GM18526 (cell line): ENCODE measurements around the gene SCN7A.

Experiments used
- POLR2A ChIP-seq: IDR thresholded peaks from 3 replicates; pipeline ENCODE4 v1.6.1; 2011; ENCODE audit not compliant: insufficient read length; ENCODE audit errors: extremely low read depth

SCN7A gene

GRCh38 chr2:166468124-166469024 lies 25.7 kb downstream of the SCN7A start:
- no peak for TF ChIP-seq POLR2A

GRCh38 chr2:166464187-166464586 lies 29.9 kb downstream of the SCN7A start:
- no peak for TF ChIP-seq POLR2A

GRCh38 chr2:166463640-166464039 lies 30.4 kb downstream of the SCN7A start:
- TF ChIP-seq POLR2A: no peak

DNA sequence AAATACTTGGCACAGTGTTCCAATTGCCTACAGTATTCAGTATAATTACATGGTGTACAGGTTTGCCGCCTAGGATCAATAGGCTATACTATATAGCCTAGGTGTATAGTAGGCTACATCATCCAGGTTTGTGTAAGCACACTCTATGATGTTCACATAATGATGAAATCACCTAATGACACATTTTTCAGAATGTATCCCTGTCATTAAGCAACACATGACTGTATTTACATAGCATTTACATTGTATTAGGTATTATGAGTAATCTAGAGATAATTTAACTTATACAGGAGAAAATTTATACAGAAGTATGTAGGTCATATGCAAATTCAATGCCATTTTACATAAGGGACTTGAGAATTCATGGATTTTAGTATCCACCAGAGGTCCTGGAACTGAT lies 35.4 kb downstream of the SCN7A start:
- no peak for TF ChIP-seq POLR2A

GRCh38 chr2:166454006-166454595 lies 39.9 kb downstream of the SCN7A start:
- no peak for TF ChIP-seq POLR2A

DNA sequence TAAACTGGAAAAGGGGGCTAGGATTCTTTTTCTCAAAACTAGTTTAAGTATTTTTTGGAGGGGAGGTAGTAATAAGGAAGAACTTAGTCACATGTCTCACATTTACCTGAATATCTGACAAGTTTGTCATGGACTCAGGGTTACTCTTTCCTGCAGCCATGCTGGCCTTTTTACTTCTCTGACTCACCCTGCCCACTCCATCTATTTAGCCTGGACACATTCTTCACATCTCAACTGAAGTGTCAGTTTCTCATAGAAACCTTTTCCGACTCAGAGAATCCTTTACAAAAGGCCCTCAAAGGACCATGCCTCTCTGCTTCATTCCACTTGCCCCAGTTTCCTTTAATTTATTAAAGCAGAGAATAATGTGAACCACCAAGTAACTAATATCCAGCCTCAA lies 42.6 kb downstream of the SCN7A start:
- no peak for TF ChIP-seq POLR2A

GRCh38 chr2:166449439-166449838 lies 44.6 kb downstream of the SCN7A start:
- TF ChIP-seq POLR2A: no peak

- TF ChIP-seq POLR2A: no peak
Measured at GRCh38 chr2:166448106-166448505, 45.9 kb downstream of the SCN7A start.

- TF ChIP-seq POLR2A: no peak
Measured at GRCh38 chr2:166444306-166444705, 49.7 kb downstream of the SCN7A start.

- TF ChIP-seq POLR2A: no peak
Measured at GRCh38 chr2:166440313-166440712, 53.7 kb downstream of the SCN7A start.

GRCh38 chr2:166439078-166439477 lies 55.0 kb downstream of the SCN7A start:
- TF ChIP-seq POLR2A: no peak

- TF ChIP-seq POLR2A: no peak
Measured at GRCh38 chr2:166436976-166437375, 57.1 kb downstream of the SCN7A start.

DNA sequence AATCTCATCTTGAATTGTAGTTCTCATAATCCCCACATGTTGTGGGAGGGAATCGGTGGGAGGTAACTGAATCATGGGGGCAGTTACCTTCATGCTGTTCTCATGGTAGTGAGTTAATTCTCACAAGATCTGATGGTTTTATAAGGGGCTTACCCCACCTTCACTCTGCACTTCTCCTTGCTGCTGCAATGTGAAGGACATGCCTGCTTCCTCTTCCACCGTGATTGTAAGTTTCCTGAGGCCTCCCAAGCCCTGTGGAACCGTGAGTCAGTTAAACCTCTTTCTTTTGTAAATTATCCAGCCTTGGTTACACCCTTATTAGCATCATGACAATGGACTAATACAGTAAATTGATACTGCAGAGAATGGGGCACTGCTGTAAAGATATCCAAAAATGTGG lies 57.9 kb downstream of the SCN7A start:
- TF ChIP-seq POLR2A: no peak

DNA sequence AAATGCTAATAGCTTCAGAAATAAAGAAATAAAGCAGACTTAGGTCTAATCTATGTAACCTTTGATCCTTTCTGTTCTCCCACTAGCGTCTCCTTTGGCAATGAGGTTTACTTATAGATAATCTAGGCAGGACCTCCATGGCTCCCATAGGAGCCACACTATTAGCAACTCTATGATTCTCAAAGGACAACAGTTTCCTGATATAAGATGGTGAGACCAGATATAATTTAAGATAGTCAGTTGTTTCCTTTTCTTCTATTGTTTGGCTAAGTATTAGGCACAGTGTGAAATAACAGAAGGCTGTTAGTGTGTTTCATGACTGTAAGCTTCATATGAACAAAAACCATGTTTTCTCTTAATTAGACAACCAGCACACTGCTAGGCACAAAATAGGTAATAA lies 59.6 kb downstream of the SCN7A start:
- TF ChIP-seq POLR2A: no peak

DNA sequence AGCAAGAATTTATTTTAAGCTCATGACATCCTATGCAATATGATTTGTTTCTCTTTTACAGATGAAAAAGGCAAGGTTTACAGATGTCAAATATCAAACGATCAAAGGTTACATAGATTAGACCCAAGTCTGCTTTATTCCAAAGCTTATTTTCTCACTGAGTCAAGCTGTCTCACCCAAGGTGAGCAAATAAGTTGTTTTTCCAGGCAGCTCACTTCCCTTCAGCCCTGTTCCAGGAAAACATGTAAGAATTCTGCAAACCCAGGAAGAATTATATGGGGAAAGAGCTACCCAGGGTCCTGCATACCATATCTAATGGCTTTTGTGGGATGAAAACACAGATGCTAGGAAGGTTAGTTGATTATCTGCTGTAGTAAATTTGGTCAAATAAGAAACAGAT lies 60.6 kb downstream of the SCN7A start:
- no peak for TF ChIP-seq POLR2A

DNA sequence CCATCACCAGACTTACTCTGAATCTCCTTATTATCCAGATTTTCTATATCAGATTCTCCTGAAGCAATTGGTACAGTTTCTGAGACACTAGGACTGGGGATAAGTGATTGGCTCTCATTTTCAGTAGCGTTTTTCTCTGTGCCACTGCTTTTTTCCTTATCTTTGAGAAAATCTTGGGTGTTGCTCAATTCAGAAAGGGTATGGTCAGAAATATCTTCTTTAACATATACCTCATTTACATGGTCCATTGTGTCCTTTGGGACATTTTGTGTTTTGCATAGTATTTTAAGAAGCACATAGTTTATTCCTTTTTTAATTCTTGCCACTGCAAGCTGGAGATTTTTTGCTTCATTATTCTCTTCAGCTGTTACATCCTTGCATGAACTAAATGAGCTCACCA lies 61.7 kb downstream of the SCN7A start:
- no peak for TF ChIP-seq POLR2A

DNA sequence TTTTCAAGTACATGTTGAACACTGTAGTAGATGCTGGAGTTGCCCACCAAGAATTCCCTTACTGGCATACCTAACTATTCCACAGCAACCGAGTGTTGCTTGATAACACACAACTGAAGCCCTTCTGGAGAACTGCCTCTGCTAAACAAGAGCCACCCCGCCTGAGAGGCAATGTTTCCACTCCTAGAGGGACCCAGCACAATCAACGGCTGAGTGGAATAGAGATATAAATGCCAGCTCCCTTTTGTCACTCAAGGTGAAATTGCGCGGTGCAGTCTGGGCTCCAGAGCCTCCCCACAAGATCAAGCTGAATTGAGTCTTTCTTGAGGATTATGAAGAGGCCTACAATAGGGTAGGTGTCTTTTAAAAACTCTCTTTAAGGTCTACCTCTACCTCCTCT lies 69.2 kb downstream of the SCN7A start:
- TF ChIP-seq POLR2A: no peak

DNA sequence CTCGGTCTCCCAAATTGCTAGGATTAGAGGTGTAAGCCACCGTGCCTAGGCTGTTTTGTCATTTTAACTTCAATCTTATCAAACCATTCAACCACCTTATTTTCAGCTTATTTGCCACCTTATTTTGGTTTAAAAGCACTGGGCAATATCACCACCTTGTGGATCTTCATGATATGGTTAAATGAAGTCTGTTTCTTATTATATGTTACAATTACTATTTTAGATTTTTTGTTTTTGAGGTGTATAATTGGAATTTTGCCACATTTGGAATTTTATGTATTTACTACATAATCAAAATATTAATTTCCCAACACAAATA lies 74.5 kb downstream of the SCN7A start:
- no peak for TF ChIP-seq POLR2A
